ENCODE measurements around the gene OLFML2A.

- TF ChIP-seq, protein P1, sequence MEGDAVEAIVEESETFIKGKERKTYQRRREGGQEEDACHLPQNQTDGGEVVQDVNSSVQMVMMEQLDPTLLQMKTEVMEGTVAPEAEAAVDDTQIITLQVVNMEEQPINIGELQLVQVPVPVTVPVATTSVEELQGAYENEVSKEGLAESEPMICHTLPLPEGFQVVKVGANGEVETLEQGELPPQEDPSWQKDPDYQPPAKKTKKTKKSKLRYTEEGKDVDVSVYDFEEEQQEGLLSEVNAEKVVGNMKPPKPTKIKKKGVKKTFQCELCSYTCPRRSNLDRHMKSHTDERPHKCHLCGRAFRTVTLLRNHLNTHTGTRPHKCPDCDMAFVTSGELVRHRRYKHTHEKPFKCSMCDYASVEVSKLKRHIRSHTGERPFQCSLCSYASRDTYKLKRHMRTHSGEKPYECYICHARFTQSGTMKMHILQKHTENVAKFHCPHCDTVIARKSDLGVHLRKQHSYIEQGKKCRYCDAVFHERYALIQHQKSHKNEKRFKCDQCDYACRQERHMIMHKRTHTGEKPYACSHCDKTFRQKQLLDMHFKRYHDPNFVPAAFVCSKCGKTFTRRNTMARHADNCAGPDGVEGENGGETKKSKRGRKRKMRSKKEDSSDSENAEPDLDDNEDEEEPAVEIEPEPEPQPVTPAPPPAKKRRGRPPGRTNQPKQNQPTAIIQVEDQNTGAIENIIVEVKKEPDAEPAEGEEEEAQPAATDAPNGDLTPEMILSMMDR (IDR thresholded peaks at IDR 0.05) = no peak
- no peak for TF ChIP-seq POLR2A (IDR thresholded peaks at IDR 0.05)
Observed at GRCh38 chr9:124844291-124844690, 67.4 kb downstream of the OLFML2A start.
